ENCODE measurements around the gene MT1H. TPM values are rescaled to one million over a fixed set of nuclear protein-coding genes. Genes with fewer than 3 reads are reported as not detected.
"Not testable (repeated sequence)": the region's sequence is repeated elsewhere in the genome, so short reads cannot be mapped to it uniquely, and the experiment has no call there.

The MT1H gene
- total and polyA plus RNA-seq, 4 experiments from 2014 or later = 0.78 TPM; not detected in 3

DNA sequence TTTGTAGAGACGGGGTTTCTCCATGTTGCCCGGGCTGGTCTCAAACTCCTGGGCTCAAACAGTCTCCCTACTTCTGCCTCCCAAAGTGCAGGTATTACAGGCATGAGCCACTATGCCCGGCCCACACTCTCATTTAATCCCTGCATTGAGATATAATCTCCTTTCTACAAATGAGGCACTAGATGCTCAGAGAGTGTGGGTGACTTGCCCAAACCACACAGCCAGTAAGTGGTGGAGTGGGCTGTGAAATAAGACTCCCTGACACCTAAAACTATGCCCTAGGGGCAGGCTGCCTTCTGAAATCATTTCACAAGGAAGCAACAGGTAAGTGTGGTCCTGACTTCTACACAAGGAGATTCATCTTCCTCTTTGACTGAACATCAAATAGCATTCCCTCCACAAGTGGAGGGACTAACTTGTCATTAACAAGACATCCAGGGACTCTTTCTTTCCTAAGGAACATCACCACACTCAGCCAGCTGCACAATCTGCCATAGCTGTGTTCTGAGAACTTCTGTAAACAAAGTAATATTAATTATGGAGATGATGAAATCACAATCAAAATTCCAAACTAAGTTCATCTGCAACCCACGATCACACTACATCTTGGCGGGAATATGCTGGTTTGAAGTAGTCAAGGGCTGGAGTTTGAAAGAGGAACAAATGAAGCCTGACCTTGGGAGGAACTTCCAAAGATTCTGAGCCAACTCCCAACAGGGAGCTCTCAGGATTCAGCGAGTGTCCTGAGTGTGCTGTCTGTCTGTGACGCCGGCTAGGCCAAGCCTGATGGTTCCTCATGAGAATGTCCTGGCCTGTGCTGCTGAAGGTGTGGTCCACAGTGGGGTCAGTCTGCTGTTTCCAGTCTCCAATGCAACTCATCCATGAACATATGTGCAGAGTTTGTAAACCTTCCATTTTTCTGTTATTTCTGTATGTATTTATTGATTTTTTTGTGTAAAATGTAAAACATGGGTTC, 4.0 kb upstream of the MT1H start:
- H3K27ac ChIP-seq (ENCODE audit: low read depth, low read length); DNase-seq; CTCF ChIA-PET (ENCODE audit: partially characterized antibody); H3K36me3 Mint-ChIP-seq; H3K4me3 Mint-ChIP-seq; H3K4me3 ChIP-seq (ENCODE audit: low read length in 2 of 2); H3K9me3 Mint-ChIP-seq; H3K36me3 ChIP-seq (ENCODE audit: insufficient read depth, low read length); POLR2A ChIA-PET (ENCODE audit: partially characterized antibody); H3K9me3 ChIP-seq (ENCODE audit: control insufficient read depth in 1 of 2, low read length in 2 of 2); H3K27ac Mint-ChIP-seq; intact Hi-C loops (cut with micrococcal nuclease): not testable (repeated sequence)
- Histone ChIP-seq H3K27me3 (ENCODE audit: insufficient read depth, low read length) (peaks cover 32% of the 10 kb centered on the region), H3K4me1 (ENCODE audit: insufficient read depth, low read length) (peaks cover 27% of the 10 kb centered on the region)
- Mint-ChIP-seq H3K4me1 (peaks cover 15 to 41% (median 29%) of the 10 kb centered on the region in 4 donors), H3K27me3 (peaks cover 25 to 29% of the 10 kb centered on the region in 2 donors)

DNA sequence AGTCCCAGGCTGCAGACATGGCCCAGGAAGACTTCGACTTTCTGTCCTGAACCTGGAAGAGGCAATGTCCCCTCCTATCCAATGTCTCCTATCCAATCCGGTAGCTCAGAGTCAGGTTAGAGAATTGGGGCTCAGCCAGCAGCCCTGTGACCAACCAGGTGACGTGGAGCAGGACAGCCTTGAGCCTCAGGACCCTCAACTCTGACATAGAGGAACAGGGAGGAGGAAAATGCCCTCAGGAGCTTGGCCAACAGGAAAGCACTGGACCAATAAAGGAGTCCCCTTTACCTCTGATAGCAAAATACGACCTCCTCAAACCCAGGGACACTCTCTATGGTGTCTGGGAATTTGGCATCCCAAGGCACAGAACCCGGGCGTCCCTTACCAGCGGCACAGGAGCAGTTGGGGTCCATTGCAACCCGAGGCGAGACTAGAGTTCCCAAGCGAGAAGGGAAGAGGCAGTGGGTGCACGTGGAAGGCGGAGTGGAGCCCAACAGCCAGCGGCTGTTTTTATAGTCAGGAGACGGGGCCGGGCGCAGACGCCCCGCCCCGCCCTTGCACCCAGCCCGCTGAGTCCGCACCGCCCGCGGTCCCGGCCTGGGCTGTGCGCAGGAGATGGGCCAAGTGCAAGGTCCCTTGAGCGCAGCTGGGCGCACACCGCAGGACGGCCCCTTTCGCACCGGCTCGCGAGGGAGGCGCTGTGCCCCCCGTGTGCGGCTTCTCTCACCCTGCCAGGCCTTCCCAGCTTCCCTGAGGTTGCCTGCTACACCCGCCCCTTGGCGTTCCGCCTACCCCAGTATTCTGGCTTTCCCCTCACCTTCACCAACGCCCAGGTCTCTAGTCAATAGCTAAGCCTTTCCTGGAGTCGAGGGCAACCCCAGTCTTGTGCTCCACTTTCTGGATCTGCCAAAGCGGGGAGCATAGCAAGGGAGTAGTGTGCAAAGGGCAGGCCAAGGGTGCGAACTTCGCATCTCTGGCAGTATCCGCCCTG, 1.7 kb upstream of the MT1H start, which contains the start of gene MT1G:
MT1G (minus strand) TSS at position 485 of the 991 bp plus-strand sequence; CDS start at position 413, 72 bp downstream.
- Mint-ChIP-seq H3K4me1 (peaks cover 9 to 29% (median 18%) of the 10 kb centered on the region in 4 donors), H3K36me3 (peaks cover 1 to 6% of the 10 kb centered on the region in 2 donors), H3K9me3 (no peaks in the 10 kb centered on the region), H3K4me3 (peak within 1 kb of the TSS in 6 of 8 donors; percentile 21 to 76 (median 31)), H3K27me3 (peaks cover 33 to 46% of the 10 kb centered on the region in 2 donors), H3K27ac (peak within 1 kb of the TSS in 1 of 7 donors; percentile 38)
- no peak for DNase-seq
- no peak within 1 kb of the TSS for H3K4me3 ChIP-seq (ENCODE audit: low read length in 2 of 2)
- H3K27ac ChIP-seq (ENCODE audit: low read depth, low read length) = no peak within 1 kb of the TSS
- ChIA-PET POLR2A (ENCODE audit: partially characterized antibody) (interaction anchor here (0.9 kb wide), 1 partner anchor 24 kb away, joined by 3 read pairs; no protein-coding TSS in a partner anchor), CTCF (ENCODE audit: partially characterized antibody) (no interaction called here)
- no peaks in the 10 kb centered on the region for H3K9me3 ChIP-seq (ENCODE audit: control insufficient read depth in 1 of 2, low read length in 2 of 2)
- peaks cover 32% of the 10 kb centered on the region for H3K27me3 ChIP-seq (ENCODE audit: insufficient read depth, low read length)
- no peaks in the 10 kb centered on the region for H3K36me3 ChIP-seq (ENCODE audit: insufficient read depth, low read length)
- H3K4me1 ChIP-seq (ENCODE audit: insufficient read depth, low read length) = peaks cover 18% of the 10 kb centered on the region
- intact Hi-C loops (cut with micrococcal nuclease) = no loop called here

DNA sequence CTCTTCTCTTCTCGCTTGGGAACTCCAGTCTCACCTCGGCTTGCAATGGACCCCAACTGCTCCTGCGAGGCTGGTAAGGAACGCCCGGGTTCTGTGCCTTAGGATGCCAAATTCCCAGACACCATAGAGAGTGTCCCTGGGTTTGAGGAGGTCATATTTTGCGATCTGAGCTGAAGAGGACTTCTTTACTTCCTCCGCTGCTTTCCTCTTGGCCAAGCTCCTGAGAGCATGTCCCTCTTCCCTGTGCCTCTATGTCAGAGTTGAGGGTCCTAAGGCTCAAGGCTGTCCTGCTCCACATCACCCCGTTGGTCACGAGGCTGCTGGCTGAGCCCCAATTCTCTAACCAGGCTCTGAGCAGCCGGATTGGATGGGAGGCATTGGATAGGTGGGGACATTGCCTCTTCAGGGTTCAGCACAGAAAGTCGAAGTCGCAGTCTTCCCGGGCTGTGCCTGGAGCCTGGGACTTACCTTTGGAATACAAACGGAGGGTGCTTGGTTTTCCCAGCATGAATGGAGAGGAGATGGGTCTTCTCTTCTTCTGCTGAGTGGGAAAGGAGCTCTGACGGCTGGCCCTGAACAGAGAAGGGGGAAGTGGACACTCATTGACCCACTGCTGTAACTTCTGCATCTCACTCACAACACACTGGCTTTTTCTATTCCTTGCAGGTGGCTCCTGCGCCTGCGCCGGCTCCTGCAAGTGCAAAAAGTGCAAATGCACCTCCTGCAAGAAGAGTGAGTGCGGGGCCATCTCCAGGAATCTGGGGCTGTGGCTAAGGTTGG, 416 bp downstream of the MT1H start:
- Mint-ChIP-seq H3K27ac (no peak overlapping the region), H3K27me3 (peaks cover 33 to 54% of the 10 kb centered on the region in 2 donors), H3K36me3 (peaks cover 0 to 4% of the 10 kb centered on the region in 2 donors), H3K4me1 (peaks cover 4 to 23% (median 16%) of the 10 kb centered on the region in 4 donors), H3K4me3 (no peak overlapping the region), H3K9me3 (no peaks in the 10 kb centered on the region)
- Histone ChIP-seq H3K4me3 (ENCODE audit: low read length in 2 of 2) (no peak overlapping the region), H3K36me3 (ENCODE audit: insufficient read depth, low read length) (no peaks in the 10 kb centered on the region), H3K27ac (ENCODE audit: low read depth, low read length) (no peak overlapping the region), H3K4me1 (ENCODE audit: insufficient read depth, low read length) (peaks cover 13% of the 10 kb centered on the region), H3K27me3 (ENCODE audit: insufficient read depth, low read length) (peaks cover 32% of the 10 kb centered on the region), H3K9me3 (ENCODE audit: control insufficient read depth in 1 of 2, low read length in 2 of 2) (no peaks in the 10 kb centered on the region)
- ChIA-PET CTCF (ENCODE audit: partially characterized antibody) (interaction anchor here (1.5 kb wide), 1 partner anchor 94 kb away, joined by 3 read pairs; no protein-coding TSS in a partner anchor), POLR2A (ENCODE audit: partially characterized antibody) (interaction anchor here (0.6 to 1.4 kb wide), 3 partner anchors 9 to 32 kb away, joined by 3 read pairs; partner anchors contain the start of gene MT1X)
- intact Hi-C loops (cut with micrococcal nuclease) = no loop called here
- no peak for DNase-seq

DNA sequence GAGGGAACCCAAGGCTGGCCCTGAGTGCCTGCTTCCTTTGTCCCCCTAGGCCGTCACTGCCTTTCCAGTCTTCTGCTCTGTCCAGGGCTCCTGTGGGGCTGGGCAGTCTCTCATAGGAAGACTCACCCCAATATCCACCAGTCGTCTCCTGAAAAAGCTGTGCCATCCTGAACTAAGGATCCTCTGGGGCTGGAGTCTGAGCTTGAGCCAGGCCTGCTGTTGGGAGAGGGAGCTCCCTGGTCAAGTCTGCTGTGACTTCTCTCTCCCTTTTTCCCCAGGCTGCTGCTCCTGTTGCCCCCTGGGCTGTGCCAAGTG, 963 bp downstream of the MT1H start:
- Mint-ChIP-seq H3K4me3 (no peak overlapping the region), H3K27me3 (peaks cover 33 to 58% of the 10 kb centered on the region in 2 donors), H3K36me3 (peaks cover 0 to 4% of the 10 kb centered on the region in 2 donors), H3K4me1 (peaks cover 8 to 27% (median 20%) of the 10 kb centered on the region in 4 donors), H3K27ac (no peak overlapping the region), H3K9me3 (no peaks in the 10 kb centered on the region)
- CTCF ChIA-PET (ENCODE audit: partially characterized antibody) = no interaction called here
- no peak for DNase-seq
- H3K4me3 ChIP-seq (ENCODE audit: low read length in 2 of 2) = no peak overlapping the region
- intact Hi-C loops (cut with micrococcal nuclease) = no loop called here
- H3K9me3 ChIP-seq (ENCODE audit: control insufficient read depth in 1 of 2, low read length in 2 of 2) = no peaks in the 10 kb centered on the region
- peaks cover 16% of the 10 kb centered on the region for H3K4me1 ChIP-seq (ENCODE audit: insufficient read depth, low read length)
- H3K36me3 ChIP-seq (ENCODE audit: insufficient read depth, low read length) = no peaks in the 10 kb centered on the region
- peaks cover 32% of the 10 kb centered on the region for H3K27me3 ChIP-seq (ENCODE audit: insufficient read depth, low read length)
- POLR2A ChIA-PET (ENCODE audit: partially characterized antibody) = interaction anchor here (0.6 kb wide), 1 partner anchor 31 kb away, joined by 3 read pairs; no protein-coding TSS in a partner anchor
- H3K27ac ChIP-seq (ENCODE audit: low read depth, low read length) = no peak overlapping the region

DNA sequence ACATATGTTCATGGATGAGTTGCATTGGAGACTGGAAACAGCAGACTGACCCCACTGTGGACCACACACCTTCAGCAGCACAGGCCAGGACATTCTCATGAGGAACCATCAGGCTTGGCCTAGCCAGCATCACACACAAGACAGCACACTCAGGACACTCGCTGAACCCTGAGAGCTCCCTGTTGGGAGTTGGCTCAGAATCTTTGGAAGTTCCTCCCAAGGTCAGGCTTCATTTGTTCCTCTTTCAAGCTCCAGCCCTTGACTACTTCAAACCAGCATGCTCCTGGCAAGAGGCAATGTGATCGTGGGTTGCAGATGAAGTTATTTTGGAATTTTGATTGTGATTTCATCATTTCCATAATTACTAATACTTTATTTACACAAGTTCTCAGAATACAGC, 2.1 kb downstream of the MT1H start:
- DNase-seq; H3K36me3 ChIP-seq (ENCODE audit: insufficient read depth, low read length); H3K27ac Mint-ChIP-seq; intact Hi-C loops (cut with micrococcal nuclease); H3K36me3 Mint-ChIP-seq; H3K9me3 ChIP-seq (ENCODE audit: control insufficient read depth in 1 of 2, low read length in 2 of 2); H3K9me3 Mint-ChIP-seq; H3K27ac ChIP-seq (ENCODE audit: low read depth, low read length); POLR2A ChIA-PET (ENCODE audit: partially characterized antibody); H3K4me3 Mint-ChIP-seq; CTCF ChIA-PET (ENCODE audit: partially characterized antibody); H3K4me3 ChIP-seq (ENCODE audit: low read length in 2 of 2): not testable (repeated sequence)
- peaks cover 28 to 55% of the 10 kb centered on the region in 2 donors for H3K27me3 Mint-ChIP-seq
- H3K4me1 ChIP-seq (ENCODE audit: insufficient read depth, low read length) = peaks cover 22% of the 10 kb centered on the region
- H3K4me1 Mint-ChIP-seq = peaks cover 12 to 32% (median 22%) of the 10 kb centered on the region in 4 donors
- peaks cover 32% of the 10 kb centered on the region for H3K27me3 ChIP-seq (ENCODE audit: insufficient read depth, low read length)

DNA sequence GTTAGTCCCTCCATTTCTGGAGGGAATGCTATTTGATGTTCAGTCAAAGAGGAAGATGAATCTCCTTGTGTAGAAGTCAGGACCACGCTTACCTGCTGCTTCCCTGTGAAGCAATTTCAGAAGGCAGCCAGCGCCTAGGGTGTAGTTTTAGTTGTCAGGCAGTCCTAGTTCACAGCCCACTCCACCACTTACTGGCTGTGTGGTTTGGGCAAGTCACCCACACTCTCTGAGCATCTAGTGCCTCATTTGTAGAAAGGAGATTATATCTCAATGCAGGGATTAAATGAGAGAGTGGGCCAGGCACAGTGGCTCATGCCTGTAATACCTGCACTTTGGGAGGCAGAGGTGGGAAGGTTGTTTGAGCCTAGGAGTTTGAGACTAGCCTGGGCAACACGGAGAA, 2.6 kb downstream of the MT1H start:
- H3K9me3 Mint-ChIP-seq; H3K27ac ChIP-seq (ENCODE audit: low read depth, low read length); H3K36me3 Mint-ChIP-seq; DNase-seq; H3K9me3 ChIP-seq (ENCODE audit: control insufficient read depth in 1 of 2, low read length in 2 of 2); H3K4me3 Mint-ChIP-seq; H3K36me3 ChIP-seq (ENCODE audit: insufficient read depth, low read length); H3K4me3 ChIP-seq (ENCODE audit: low read length in 2 of 2); intact Hi-C loops (cut with micrococcal nuclease); POLR2A ChIA-PET (ENCODE audit: partially characterized antibody); H3K27ac Mint-ChIP-seq: not testable (repeated sequence)
- Histone ChIP-seq H3K27me3 (ENCODE audit: insufficient read depth, low read length) (peaks cover 30% of the 10 kb centered on the region), H3K4me1 (ENCODE audit: insufficient read depth, low read length) (peaks cover 22% of the 10 kb centered on the region)
- peaks cover 27 to 52% of the 10 kb centered on the region in 2 donors for H3K27me3 Mint-ChIP-seq
- peaks cover 12 to 32% (median 22%) of the 10 kb centered on the region in 4 donors for H3K4me1 Mint-ChIP-seq
- CTCF ChIA-PET (ENCODE audit: partially characterized antibody) = interaction anchor here (2.2 kb wide), 1 partner anchor 71 kb away, joined by 5 read pairs; no protein-coding TSS in a partner anchor
